ENCODE measurements around the gene ADORA1. TPM values are rescaled to one million over a fixed set of nuclear protein-coding genes. Genes with fewer than 3 reads are reported as not detected.

Gene ADORA1
- total RNA-seq, 1 donor from 2014 or later: 1.8 TPM

DNA sequence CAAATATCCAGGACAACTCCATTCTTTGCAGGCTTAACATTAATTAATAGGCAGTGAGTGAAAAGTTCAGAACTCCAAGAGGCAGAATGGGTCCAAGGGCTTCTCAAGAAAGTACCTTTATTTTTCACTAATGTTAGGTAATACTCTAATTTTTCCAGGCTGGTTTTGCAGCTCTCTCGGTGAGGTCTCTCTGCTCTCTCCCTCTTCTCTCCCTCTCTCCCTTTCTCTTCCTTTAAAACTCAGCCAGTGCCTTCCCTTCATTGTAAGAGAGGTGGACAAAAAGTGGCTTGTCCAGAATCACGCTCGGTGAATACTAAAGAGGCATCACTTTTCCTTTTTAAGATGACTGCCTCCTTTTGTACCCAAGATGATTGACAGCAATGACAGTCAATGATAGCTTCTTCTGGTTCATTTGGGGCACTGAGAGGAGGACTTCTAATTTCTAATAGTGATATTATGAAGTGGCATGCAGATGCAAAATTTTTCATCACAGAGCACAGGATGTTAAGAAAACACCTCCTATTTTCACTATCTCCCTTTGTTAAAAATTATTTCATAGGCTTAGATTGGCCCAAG lies 60.3 kb downstream of the ADORA1 start:
- DNase-seq: no peak

DNA sequence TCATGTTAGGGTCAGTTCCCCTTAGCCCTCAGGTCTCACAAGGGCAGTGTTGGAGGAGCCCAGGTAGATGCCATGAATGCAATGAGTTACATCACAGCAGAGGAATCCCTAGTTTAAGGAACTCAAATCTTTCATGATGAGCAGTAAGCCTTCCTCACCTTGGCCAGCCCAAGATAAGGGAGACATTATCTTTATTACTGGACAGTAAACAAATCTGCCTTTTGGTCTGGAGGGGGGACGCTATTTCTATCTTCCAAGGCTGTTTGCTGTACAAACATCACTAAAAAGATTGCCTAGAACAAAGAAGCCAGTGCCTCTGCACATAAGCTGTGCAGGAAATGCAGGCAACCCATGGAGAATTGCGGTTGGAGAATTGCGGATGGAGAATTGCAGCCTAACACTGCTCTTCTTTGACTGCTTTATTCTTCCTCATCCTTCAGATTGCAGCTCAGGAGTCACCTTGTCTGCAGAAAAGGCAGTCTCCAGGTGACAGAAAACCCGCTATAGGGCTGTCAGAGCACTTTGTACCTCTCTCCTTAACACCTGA lies 61.2 kb downstream of the ADORA1 start:
- DNase-seq: no peak

DNA sequence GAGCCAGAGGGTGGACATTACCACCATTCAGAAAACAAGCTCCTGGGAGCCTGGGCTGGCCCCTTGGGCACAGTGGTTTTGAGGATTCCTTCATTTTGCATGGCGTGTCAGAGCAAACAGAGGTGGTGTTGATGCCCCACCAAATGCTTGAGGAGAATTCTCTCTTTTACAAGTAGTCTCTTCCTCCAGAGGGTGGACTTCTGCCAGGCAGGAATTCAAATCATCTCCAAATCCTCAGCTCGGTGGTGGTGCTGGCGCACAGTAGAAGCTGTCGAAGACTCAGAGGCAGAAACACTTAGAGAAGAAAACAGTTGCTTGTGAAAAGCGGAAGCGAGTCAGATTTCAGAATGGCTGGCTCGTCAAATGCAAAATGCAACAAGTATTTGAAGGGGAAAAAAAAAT lies 62.4 kb downstream of the ADORA1 start:
- no peak for DNase-seq

DNA sequence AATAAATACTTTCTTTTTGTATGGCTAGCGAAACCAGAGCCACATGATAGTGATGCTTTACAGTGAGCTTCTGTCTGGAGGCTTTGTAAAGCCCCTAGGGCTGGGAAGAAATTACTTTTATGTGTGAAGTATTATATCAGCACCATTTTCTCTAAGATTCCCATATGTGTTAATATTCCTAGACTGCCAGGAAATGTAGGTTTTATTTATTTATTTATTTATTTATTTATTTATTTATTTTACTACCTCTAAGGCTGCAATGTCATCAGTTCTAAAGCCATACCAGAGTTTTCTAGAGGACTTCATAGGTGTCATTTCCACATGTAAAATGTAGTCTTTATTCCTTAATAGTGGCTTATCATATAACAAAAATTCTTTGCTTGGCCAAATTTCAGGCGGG lies 63.4 kb downstream of the ADORA1 start:
- DNase-seq: no peak

DNA sequence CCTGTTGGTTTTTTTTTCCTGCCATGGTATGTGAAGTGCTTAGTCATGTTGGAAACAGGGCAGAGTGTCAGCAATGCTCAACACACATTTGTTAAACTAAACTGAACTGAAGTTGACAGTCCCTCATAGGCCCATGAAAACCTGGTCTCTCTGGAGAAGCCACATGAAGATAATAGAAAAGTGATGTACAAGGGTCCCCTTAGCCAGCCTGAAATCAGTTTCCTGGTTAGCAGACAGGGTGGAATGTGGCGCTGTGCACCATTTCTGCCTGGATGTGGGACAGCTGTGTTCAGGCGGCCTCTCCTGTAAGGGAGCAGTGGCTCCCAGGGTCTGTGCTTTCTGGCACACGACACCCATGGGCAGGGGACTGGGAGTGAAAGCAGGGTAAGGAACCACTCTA lies 68.8 kb downstream of the ADORA1 start:
- DNase-seq: no peak

DNA sequence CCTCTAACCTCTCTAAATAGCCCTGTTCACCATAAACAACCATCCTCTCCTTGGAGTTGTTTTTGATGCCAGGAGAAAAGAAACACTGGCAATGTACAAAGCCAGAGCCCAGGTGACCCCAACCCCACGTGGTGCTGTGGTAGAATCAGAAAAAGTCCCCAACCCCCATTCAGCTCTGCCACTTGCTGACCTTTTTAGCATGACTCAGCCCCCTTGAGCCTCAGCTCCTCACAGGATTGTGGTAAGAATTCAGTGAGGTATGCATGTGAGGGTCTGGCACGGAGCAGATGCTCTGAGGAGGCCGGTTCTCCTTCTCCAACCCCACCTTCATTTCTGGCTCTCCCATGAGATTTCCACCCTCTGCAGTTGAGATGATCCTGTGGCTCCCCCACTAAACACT lies 70.1 kb downstream of the ADORA1 start:
- DNase-seq: no peak

DNA sequence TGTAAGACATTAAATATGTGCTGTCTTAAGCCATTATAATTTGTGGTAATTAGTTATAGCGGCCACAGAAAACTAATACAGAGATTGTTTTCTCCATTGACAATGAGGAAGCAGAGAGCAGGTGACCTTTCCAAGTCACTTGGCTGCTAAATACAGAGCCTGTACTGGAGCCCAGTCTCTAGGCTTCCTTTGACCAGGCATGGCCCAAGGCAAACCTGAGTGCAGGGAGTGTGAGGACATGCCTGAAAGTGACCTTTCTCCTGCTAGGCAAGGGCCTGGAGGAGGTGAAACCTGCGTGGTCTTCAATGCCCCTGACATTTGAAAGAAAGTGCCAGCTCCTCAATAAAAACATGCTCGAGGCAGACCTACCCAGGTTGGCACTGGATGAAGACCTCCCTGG lies 71.5 kb downstream of the ADORA1 start:
- DNase-seq: no peak

DNA sequence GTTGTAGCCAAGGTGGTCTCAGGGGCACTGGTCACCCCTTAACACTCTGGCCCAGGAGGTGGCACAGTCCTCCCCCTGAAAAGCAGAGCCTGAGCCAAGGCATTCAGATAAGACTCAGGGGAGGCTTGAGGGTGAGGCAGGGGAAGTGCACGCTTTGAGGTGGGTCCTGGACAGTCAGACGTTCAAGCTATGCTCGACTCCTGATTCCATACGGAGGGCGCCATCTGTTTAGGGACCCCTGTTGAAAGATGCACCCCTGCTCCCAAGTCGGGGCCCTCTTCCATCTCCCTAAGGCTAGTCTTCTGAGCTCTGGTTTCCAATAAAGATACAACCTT lies 71.9 kb downstream of the ADORA1 start:
- no peak for DNase-seq

DNA sequence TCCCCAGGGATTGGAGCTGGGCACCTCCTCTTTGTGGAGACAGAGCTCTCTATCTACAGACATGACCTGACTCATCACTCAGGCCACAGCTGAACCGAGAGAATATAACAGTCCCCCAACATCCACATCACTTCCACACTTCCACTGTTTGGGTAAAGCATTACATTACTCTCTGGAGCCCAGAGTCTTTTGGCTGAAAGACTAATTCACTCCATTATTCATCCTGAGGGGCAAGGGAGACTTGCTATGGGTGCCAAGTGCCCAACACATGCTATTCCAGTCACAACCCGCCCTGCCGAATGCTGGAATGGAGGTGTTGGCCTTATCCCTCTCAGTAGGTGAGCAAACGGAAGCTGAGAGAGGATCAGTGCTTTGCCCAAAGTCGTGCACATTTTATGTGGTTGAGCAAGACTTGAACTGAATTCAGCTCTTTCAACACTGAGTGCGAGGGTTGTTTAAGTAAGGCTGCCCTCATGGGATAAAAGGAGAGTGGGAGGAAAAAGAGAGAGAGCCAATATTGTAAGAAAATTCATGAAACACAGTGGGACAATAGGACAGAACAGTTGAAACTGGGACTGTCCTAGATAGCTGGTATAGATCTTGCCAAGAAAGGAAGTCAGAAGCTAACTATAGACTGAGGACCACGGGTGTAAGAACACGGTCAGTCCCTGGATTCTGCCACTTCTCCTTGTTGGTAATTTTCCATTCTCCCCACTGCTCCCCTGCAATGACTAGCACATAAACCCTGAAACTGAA lies 72.5 kb downstream of the ADORA1 start:
- no peak for DNase-seq

DNA sequence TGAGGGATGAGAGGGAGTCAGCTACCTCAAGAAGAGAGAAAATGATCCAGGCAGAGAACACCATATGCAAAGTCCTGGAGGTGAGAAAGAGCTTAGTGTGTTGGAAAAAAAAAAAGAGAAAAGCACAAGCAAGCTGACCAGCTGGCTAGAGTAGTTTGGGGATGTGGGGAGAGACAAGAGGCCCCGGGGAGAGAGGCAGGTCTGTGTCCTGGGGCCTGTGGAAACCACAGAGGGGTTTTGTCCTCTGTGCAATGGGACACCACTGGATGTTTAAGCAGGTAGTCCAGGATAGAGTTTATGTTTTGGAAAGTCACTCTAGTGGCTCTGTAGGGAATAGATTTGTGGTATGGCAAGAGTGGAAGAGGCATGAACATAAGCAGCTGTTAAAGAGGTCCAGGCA lies 73.4 kb downstream of the ADORA1 start:
- no peak for DNase-seq

DNA sequence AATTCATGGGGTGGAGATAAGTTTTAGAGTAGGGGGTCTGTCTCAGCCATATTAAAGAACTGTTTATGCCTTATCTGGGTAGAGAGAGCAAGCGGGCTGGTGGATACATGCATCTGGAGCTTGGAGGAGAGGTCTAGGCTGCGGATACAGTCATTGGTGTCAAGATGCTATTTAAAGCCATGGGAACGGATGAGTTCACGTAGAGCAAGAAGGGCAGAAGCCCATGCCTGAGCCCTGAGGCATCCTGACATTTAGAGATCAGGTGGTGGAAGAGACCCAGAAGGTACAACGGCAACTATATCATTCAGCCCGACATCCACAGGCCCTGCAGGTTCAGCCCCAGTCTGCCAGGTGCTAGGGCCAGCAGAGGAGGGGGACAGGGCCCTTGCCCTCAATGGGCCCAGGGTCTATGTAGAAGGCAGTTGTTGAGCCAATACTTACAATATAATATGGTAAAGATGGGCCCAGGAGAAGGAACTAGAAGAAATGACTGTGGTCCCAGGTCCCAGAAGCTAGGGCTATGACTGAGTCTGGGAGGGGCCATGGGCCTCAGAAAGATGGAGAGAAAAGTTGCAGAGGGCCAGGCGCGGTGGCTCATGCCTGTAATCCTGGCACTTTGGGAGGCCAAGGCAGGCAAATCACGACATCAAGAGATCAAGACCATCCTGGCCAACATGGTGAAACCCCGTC lies 74.1 kb downstream of the ADORA1 start:
- no peak for DNase-seq

DNA sequence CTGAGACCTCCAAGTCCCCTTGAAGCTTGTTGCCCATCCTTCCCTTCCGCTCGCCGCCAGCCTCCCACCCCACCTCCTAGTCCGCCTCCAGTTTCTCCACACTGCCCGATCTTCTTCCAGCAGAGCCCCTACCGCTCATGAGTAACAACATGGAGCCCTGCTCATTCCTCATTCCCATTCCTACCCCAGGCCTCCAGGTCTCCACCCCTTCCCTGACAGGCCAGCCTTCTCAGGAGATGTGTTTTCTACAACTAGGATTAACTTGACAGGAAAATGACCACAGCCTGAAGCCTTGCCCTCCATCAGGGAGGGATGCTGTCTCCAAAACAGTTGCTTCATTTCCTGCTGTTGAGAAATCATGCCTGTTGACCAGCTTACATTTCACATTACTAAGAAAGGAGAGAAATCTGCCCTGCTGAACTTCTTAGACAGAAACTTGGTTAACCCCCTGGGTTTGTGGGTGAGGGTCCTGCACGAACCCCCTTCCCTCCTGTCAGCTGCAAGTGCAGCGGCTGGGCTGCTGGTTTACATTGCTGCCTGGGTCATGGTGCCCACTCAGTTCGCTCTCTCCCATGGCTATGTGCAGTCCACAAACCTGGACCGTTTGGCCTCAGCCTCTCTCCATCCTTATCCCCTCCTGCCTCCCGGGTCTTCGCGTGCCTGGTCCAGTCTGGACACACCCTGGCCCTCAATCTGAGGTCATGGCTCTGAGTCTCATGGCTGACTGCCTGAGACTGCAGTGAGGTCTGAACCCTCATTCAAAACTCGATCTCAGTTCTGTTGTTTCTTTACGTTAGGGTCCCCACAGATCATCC lies 75.1 kb downstream of the ADORA1 start:
- peak; percentile 39 for DNase-seq

DNA sequence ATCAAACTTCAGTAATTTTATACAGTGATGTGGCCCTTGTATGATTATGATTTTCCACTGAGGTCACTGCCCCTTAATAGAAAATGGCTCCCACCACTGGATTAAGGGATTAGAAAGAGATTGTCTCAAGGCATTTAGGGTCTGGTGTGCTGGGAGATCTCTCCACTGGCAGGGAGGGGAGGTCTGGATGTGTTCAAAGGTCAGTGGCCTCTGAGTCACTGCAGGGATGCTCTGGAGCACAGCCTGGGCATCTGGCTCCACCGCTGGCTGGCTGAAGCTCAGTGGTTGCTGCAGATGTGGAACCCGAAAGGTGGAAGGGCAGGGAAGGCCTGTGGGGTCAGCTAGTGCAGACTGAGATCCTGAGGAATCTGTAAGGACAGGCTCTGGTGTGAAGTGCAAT lies 77.2 kb downstream of the ADORA1 start:
- DNase-seq: no peak

DNA sequence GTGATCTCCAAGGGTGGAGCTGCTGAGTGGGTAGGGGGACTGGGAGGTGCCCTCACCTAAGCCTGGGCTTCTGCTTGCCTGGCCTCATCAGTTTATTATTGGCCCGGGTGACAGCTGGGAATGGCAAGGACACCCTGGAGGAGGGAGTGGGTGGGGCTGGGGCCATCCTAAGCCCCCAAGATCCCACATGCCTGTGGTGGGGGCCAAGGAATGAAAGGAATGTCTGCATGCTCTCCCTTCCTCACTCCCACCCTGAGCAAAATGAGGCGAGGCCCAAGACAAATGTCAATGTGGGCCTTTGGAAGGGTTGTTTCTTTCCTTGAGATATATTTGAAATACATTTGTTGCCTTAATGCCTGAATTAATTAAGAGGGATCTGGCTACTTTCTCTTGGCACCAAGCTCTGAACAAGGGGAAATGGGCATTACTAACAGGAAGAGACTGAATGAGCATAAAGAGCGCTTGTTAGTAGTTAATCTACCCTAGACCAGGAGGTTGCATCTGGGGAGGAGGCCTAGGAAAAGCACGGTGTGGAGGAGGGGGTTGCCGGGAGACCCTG lies 78.7 kb downstream of the ADORA1 start:
- peak; percentile 86 for DNase-seq

DNA sequence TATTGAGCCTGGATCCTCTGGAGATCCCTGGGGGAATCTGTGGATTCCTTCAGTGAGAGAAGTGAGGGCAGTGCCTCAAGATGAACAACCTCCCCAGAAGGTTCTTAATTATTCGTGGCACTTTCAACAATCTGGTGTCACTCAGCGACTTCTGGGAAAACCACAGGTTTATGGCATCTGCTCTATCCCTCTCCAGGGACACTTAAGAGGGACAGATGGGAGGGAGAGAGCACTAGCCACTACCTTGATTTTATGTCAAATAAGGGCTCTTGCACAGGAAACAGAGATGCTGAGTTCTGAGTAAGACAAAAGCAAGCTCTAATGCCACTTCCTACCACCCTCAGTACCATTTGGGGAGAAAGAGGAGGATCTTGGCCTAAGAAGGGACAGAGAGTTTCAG lies 80.2 kb downstream of the ADORA1 start:
- no peak for DNase-seq

DNA sequence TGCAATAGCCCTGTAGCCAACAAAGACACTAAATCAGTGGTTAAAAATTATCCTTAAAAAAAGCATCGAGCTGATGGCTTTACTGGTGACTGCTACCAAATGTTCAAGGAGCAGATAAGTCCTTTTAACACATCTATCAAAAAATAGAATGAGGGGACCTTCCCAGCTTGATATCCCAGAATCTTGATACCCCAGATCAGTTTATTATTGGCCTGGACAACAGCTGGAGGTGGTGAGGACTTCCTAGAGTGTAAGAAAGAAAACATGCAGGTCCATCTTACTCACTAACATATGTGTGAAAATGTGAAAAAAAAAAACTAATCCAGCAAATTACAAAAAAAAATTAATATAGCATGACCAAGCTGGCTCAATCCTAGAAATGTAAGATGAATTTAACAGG lies 80.7 kb downstream of the ADORA1 start:
- DNase-seq: no peak

DNA sequence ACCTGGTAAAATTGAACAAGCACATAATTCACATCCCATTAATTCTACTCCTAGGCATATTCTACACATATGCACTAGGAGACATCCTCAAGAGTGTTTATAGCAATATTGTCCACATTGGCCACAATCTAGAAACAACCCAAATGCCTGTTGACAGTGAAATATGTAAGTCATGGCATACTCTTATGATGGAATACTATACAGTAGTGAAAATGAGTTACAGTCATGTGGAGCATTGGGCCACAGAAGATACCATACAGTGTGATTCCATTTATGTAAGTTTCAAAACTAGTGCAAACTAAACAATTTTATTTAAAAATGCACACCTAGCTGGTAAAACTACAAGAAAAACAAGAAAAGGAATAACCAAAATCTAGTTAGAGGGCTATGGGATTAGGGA lies 82.8 kb downstream of the ADORA1 start:
- DNase-seq: no peak

DNA sequence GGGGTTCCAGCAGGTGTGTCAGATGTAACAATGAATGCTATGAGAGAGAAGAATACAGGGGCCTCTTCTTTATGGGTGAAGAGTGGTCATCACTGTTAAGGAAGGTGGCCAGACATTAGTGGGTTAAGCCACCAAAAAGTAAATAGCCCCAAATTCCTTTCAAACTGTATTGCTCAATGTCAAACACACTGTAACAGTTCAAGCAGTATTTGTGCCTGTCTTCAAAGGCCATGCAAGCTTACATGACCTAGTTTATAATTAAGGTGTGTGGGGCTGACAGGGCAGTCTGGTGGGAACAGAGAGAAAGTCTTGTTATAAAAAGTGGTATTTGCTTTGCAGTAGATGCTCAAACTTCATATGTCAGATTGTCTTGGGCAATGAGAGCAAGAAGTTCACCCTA lies 83.5 kb downstream of the ADORA1 start:
- no peak for DNase-seq

DNA sequence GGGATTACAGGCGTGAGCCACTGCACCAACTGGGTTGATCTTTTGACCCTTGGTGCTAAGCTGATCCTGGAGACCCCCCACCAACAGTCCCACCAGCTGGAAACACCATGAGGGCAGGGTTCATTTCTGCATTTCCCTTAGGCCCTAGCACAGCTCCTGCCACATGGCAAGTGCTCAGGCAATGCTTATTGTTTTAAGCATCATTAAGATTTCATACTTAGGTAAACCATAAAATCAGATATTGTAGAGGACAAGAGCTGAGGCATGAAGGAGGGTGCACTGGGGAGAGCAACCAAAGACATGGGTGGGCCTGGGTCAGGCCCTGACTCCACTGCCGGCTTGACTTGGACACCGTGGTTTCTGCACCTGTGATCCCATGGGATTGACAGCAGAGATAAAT lies 84.3 kb downstream of the ADORA1 start:
- no peak for DNase-seq

DNA sequence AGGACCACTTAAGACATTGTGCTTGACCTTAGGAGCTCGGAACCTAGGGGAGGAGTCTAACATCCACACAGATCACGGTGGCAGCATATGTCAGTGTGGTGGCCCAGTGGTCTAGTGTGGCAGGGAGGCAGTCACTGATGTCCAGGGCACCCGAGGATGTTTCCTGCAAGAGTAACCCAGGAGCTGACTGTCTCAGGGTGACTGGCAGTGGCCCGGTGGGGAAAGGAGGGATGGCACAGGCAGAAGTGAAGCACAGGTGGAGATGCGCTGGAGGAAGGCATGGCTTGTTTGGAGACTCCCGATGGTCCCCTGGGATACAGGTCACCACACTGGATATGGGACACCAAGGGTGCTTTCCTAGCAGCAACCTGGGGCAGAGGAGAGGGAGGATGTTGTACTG lies 85.6 kb downstream of the ADORA1 start:
- DNase-seq: no peak

DNA sequence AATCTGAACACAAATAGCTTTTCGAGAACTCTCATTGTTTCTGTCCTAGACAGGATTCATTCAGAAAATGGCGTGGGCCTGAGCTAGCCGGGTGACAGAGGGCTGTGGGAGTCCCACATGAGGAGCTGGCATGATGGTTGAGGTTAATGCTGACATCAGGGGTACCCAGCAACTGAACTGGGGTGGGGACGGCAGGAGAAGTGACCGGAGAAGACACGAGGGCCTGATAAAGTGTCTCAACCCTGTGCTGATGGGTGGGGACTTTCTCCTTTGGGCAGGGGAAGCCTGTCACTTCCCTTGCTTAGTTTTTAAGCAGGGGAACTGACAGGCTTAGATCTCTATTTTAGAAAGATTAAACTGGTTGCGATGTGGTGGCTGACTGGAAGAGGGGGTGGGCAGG lies 87.3 kb downstream of the ADORA1 start:
- DNase-seq: no peak

DNA sequence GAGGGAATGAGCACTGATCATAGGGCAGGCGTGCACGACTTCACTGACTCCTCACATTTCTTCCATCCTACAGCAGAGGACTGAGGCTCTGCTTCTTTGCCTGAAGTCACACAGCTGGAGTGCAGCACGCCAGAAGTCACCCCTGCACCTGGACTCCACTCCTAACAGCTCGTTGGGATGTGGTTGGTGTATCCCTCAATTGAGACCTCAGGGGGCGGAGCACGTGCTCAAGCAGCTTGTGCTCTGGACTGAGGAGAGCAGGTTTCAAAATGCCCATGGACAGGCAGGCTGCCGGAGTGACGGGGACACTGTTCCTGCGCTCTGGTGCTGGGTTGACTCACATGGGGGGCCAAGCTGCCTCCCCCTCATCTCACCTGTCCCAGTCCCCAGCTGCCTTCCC lies 88.0 kb downstream of the ADORA1 start:
- DNase-seq: no peak
